Stimulated activated CD4-positive, alpha-beta T cell treated with anti-CD3 and anti-CD28 coated beads, TNF-alpha, amount 100 ng/mL, for 1 hour (primary cell): ENCODE measurements around the gene RBPMS2.
A peak's percentile ranks its signal among the peaks of the same experiment; 100 is the strongest.

Source experiments
- DNase-seq, 3 donors: peaks; one replicate each; pipeline ENCODE4 v3.0.0-alpha.2; 2020; ENCODE audit warnings: low read depth in 3 of 3, low spot score in 1 of 3

The RBPMS2 gene

DNA sequence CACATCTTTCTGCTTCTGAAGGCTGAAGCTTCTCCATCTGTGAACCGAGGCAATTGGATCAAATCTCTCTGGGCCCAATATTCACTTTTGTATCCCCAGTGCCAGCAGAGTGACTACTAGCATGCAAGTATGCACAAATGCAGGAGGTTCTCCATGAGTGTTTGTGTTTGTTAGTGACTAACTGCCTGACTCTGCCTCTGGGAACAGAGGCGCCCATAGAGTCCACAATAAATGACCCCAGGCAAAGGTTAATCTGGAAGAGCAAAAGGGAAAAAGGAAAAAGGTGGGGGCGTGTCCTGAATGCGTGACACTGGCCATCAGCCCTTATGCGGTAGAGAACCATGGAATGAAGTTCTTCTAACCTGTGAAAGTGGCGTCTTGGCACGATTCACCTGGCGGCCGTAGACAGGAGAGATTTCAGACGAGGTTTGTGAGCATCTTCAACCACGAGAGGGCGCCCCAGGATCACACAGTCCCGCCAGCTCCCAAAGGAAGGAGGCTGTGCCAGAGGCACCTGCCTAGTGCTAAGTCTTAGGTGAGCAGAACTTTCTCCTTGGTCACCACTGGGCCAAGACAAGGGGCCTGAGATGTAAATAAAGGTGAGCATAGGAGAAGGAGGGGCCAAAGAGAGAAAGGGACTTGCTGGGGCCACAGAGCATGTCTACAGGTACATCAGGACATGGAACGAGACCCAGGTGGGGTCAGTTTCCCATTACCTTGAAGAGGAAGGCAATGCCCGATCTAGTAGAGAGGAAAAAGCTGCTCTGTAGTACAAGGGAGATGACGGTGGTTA, 44.2 kb downstream of the RBPMS2 start:
- DNase-seq, result peak; percentile 64 to 85 (median 75)

DNA sequence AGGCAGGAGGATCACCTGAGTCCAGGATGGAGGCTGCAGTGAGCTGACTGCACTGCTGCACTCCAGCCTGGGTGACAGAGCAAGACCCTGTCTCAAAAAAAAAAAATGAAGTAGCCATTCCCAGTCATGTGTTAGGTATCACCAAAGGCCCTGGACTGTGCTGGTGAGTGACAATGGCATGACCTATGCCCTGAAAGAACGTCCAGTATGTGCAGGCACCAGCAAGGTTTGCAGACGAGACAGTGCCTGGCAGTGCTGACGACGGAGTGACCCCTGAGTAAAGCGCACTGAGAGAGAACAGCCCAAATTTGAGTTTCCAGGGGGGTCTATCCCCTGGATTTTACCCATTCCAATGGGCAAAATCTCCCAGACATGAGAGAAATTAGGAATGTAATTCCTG, 45.2 kb downstream of the RBPMS2 start:
- no peak for DNase-seq

DNA sequence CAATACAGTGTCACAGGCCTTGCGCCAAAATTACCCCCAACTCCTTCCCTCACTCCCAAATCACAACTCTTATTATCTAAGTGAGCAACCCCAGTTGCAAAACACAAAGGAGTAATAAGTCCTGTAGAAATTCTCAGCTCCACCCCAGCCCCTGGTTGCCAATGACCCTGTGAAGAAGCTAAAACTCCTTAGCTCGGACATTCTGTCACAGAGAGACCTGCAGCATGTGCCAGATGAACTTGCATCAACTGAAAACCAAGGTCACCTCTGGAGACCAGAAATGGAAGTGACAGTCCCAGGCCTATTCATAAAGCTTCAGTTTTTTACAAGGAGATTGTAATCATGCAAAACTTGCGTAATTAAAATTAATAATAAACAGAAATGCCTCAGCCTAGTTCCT, 55.2 kb downstream of the RBPMS2 start:
- DNase-seq, result no peak

DNA sequence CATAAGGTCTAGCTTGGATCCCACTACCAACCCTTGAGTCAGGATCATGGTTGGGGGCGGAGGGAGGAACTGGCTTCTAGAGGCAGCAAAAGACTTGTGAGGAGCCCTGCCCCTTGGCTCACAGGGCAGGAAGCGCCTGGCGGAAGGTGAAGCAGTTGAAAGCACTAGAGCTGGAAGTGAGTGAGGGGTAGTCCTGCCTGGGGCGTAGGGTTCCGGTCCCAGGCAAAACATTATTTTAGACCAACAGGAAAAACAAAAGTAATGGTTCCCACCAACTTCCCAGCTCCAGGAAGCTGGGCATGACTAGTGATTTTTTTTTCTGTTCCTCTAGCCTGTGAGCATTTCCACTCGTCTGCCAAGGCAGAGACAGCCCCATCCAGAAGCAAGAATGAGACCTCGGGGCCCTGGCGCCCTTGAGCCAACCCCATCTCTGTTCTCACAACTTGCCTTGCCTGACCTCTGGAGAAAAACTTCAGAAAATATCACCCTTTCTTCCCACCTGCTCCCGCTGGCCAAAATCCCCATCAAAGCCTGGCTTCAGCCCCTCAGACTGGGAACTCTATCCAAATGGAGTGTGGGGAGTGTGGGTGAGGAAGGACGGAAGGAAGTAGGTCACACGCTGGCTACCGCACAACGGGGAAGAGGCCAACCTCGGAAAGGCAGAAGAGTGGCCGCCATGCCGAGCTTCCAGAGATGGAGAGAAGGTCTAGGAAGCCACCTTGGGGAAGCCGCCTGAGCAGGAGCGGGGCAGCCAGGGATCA, 57.5 kb downstream of the RBPMS2 start:
- no peak for DNase-seq

DNA sequence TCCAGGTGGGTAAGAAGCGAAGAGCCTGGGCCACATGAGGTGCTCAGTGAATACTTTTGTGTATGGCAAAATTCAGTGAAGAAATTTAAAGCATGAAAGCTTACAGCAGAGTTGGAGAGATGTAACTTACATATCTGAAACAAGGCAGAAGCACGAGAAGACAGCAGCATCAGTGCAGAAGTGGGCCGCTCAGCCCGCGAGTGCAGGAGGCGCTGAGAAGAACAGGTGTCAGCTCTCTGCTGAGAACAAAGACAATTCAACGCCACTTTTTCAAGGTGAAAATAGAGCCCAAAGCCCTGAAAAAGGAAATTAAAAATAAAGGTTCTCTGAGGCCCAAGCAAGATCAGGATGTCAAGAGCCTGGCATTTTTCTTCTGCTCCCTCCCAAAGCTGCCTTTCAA, 58.3 kb downstream of the RBPMS2 start:
- DNase-seq, result no peak

DNA sequence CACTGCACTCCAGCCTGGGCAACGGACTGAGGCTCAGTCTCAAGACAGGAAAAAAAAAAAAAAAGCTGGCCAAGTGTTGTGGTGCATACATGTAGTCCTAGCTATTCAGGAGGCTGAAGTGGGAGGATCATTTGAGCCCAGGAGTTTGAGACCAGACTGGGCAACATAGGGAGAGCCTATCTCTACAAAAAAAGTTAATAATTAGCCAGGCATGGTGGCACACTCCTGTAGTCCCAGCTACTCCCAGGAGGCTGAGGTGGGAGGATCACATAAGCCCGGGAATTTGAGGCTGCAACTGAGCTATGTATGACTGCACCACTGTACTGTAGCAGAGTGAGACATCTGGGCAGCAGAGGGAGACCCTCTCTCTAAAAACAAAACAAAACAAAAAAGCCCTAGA, 58.9 kb downstream of the RBPMS2 start:
- no peak for DNase-seq

DNA sequence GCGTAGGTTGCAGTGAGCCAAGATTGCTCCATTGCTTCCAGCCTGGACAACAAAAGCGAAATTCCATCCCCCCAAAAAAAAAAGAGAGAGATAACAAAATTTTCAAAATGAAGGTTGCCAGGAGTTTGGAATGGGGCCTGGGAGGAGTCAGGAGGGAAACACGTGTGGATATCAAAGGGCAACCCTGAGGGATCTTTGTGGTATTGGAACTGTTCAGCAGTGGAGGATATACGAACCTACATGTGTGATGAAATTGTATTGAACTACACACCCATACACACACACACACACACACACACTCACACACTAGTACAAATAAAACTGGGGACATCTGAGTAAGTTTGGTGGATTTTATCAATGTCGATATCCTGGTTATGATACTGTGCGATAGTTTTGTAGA, 61.8 kb downstream of the RBPMS2 start:
- no peak for DNase-seq

DNA sequence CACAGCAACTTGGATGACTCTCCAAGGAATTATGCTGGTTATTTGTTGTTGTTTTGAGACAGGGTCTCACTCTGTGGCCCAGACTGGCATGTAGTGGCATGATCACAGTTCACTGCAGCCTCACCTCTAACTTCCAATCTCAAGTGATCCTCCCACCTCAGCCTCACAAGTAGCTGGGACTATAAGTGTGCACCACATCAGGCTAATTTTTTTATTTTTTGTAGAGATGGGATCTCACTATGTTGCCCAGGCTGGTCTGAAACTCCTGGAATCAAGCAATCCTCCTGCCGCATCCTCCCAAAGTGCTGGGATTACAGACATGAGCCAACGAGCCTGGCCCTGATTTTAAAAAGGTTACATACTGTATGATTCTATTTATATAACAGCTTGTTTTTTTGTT, 63.0 kb downstream of the RBPMS2 start:
- DNase-seq, result no peak

DNA sequence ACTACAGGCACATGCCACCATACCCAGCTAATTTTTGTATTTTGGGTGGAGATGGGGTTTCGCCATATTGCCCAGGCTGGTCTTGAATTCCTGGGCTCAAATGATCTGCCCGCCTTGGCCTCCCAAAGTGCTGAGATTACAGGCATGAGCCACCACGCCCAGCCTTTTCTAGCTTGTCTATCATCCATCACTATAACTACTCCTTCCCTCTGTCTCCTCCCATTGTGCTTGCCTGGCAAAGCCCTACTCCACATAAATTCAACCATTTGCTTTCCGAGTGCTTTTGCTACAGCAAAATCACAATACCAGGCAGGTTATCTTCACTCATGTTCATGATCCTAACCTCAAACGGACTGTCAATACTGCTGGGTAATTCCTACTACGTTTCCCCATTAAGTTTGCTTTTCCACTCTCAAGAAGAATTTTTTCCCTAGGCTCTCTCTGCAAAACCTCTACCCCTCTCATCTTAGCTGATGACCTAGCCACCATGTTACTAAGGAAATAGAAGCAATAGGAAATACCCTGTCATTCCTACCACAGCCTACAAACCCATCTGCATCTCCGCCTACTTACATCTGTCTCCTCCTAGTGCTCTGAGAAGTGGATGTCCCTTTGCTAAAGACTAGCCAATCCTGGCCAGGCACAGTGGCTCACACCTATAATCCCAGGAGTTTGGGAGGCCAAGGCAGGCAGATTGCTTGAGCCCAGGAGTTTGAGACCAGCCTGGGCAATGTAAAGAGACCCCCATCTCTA, 64.5 kb downstream of the RBPMS2 start:
- no peak for DNase-seq

DNA sequence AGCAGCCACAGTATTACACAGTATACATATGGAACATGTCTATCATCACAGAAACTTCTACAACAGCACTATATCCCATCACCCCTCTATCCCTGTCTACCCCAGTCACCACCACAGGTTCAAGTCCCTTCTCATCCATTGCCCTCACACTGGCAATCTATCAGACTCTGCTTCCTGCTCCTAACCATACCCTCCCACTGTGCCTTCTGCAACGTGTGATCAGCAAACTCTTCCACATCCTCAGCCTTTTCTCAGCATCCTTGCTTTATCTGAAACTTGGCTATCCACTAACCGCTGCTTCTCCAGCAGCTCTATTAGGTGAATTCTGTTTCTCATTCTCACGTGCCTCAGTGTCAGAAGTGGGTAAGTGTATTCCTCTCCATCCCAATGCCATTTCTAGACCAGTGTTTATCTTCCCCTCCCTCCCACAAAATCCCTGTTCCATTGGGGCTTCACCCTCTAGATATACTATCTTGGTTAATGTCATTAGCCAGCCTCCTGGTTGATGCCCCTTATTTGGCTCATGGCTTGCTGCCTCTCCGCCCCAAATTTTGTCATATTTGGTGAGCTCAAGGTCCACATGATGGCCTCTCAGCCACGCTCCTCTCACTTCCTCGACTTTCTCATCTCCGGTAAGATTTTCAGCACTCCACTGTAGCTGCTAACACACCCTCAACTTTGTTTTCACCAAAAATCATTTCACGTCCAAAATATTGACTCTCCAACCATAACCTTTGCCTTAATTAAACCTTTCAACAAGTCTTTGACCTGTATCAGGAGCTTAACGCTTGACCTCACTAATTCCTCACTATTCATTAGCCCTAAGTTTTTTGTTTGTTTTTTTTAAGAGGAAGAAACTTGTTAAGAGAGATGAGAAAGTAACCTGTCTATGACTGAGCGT, 69.1 kb downstream of the RBPMS2 start:
- no peak for DNase-seq

DNA sequence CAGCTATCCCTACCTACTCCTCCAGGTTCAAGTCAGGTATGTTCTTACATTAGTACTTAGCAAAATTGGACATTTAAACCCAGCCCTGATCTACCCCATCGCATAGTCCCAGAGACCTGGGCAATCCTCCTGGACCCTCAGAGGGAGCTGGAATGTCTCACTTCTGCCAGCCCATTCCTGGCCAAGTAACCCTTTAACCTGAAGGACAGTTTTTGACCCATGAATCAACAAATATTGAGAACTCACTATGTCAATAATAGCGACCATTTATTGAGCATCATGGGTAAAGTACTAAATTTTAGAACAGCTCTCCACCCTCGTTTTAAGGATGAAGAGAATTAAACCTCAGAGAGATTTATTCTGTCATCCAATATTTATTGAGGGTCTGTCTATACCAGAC, 70.4 kb downstream of the RBPMS2 start:
- DNase-seq, result no peak

DNA sequence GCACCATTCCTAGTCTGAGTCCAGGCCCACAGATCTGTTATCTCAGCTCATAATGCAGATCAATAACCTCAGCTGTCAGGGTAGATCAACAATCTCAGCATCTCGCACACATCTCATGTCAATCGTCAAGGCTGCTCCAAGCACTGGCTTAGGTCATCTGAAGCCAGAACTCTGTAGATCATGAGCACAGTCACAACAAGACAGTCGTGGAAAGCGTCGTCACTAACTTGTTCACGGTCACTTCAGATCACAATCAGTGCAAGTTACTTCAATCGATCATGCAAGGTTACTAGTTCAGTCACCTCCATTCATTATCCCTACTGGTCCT, 71.8 kb downstream of the RBPMS2 start:
- DNase-seq, result no peak

DNA sequence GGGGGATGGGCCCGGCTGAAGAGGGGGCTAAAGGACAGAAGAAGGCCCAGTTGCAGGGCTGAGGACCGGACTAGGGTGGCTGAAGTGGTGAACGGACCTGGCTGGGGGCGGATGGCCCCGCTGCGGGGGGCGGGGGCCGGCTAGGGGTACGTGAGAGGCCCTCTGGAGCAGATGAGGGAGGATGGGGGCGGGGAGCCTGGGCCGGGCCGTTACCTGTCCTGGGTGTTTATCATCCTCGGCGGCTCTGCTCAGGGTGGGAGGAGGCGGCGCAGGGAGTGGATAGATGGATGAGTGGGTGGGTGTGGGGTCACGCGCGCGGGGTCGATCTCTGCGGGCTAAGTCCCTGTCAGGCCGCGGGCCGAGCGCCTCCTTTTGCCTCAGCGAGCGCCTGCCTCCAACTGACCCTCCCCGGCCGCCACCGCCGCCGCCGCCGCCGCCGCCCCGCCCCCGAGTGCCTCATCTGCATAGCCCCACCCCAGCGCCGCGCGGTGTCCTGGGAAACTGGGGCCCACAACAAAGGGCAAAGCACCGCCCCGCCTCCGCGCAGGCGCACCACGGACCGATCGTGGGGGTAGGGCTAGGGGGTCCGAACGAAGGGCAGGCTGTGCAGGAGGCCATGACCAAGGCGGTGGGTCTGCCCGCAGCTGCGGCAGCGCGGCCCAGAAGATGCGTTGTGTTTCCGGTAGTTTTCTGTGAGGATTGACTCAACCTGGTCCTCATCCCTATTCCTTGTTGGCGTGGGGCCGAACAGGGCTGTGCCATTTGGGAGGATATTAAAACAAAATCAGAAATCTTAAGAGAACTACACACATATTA, 72.4 kb downstream of the RBPMS2 start:
- DNase-seq, result peak; percentile 86 to 93 (median 88)

DNA sequence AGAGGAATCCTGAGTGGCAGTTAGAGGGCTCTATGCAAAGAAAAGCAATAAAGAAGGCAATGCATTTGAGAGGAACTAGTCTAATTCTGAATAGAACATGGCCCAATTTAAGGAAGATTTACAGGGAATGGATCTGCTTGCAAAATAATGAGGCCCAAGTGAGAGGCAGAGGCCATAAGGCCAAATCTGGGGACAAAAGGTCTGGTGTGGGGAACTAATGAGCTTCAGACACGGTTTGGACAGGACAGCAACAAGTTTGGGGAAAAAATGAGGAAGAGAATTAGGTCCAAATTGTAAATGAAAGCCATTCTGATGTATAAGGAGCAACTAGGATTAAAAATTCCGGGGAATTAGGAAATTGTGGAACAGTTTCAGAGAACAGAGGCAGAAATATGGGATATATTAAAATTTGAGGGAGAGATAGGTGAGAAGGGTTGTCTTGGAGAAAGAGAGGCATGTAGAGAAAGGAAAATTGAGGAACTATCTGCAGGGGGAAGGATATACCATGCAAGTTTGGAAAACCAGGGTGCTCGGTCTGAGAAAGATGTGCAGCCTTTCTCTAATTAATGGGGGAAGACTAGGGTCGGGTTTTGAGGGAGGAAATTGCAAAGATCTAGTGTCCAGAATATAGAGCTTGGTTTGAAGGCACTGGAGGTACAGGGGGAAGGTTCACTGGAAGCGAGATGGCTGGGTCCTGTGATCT, 73.8 kb downstream of the RBPMS2 start:
- DNase-seq, result no peak

DNA sequence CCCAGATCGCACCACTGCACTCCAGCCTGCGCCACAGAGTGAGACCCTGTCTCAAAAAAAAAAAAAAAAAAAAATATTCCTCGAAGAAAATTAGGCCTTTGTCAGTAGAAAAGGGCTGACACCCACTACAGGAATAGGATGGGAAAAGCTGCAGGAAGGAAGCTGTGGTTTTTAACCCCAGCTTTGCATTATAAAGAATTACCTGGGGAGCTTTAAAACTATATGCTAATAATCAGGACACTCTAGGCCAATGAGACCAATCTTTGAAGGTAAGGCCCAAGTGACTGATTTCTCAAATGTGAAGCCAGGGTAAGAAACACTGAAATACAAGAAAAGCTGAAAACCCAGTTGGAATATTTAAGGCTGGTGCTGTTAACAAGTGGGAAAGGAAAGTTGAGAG, 74.3 kb downstream of the RBPMS2 start:
- DNase-seq, result no peak

DNA sequence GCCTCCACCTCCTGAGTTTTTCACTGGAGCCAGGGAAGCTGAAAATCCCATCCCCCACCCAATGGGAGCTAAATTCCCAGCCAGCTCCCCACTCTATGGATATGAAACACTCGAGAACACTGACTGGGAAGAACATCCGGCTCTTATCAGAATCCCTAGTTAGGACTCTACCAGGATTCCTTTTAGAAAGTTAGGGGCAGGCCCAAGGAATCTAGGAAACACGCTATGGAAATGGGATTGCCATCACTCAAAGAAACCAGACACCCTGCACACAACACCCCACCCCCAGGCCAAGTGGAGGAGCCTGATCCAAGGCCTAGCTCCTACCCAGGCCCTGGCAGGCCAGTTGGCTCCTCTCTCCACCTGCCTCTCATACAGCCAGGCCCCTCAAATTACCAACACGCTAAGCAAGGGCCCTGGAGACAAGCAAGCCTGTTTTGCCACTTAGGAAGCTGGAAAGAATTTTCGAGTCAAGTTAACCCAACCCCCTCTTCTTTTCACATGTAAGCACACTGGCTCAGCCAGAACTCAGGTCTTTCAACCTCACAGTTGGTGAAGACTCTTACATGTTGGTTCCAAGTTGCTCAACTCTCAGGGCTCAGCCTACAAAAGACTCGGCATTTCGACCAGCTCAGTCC, 75.5 kb downstream of the RBPMS2 start:
- no peak for DNase-seq

DNA sequence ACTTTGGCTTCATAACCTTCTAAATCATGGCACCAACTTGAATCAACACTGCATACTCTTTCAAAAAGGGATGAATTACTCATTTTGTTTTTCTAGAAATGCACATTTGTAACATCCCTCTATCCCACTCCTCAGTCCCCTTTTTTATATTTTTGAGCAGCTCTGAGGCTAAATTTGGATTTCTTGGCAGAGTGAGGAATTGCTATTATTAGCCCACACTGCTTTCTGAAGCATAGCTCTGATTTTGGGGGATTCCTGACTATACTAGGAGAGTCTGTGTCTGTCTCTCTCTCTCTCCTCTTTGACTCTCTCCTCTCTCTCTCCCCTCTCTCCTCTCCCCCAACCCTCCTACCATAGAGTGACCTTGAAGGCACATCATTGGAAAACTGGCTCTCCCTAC, 76.6 kb downstream of the RBPMS2 start:
- DNase-seq, result no peak

DNA sequence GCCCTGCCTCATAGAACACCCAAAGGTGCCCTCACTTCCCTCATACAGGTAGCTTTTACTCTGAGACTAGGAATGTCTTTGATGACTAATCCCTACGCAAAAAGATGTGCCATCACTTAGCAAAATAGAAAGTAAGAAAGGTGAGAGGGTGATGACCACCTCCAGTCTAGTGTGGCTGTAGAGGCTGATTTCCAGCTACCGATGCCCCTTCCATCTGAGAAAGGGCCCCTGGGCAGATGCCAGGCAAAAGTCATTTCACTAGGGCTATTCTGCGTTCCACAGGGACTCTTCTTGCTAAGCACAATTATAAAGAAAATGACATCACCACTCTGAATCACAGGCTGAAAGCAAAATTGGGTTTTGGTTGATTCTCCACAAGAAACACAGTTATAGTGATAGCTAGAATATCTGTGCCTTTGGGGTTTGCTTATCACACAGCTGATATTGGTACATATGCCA, 77.4 kb downstream of the RBPMS2 start:
- no peak for DNase-seq

DNA sequence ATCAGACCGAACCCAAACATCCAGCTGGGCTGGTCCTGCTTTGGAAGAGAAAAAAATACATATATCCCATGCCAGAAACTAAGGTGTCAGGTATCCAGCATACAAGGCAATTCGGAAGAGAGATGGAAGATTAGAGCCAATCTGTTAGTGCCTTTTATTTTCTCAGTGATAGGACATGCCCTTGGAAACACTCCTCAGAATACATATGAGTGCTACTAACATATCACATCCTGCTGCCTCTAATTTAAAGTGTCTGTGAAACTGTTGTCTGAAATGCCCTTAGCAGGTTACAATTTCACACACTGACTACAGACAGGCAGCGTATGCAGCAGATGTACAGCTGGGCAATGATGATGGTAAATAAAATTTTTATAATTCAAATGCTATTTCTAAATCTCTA, 78.9 kb downstream of the RBPMS2 start:
- DNase-seq, result no peak
